Measurements from ENCODE around the gene TSPOAP1.
A peak's percentile ranks its signal among the peaks of the same experiment; 100 is the strongest.
"Not testable (repeated sequence)": the region's sequence is repeated elsewhere in the genome, so short reads cannot be mapped to it uniquely, and the experiment has no call there.

TSPOAP1 gene

GRCh38 chr17:58360296-58361063 is 31.9 kb upstream of the TSPOAP1 start:
- no peak for DNase-seq

GRCh38 chr17:58358408-58359172 is 30.0 kb upstream of the TSPOAP1 start:
- no peak for DNase-seq

GRCh38 chr17:58357312-58358297 is 29.0 kb upstream of the TSPOAP1 start:
- no peak for DNase-seq

GRCh38 chr17:58356231-58356630 is 27.6 kb upstream of the TSPOAP1 start:
- no peak for DNase-seq

- DNase-seq: no peak
Observed at GRCh38 chr17:58354541-58355216, 26.1 kb upstream of the TSPOAP1 start.

- no peak for DNase-seq
Observed at GRCh38 chr17:58353389-58353825, 24.8 kb upstream of the TSPOAP1 start.

GRCh38 chr17:58352596-58353388 is 24.2 kb upstream of the TSPOAP1 start:
- DNase-seq: no peak

- peak; percentile 85 for DNase-seq
Observed at GRCh38 chr17:58351831-58352595, 23.4 kb upstream of the TSPOAP1 start, which contains the start of gene SUPT4H1. TSS of gene SUPT4H1 (minus strand) at chr17:58352201. CDS start at chr17:58352135, 66 bp downstream.

- DNase-seq: no peak
Observed at GRCh38 chr17:58351182-58351581, 22.6 kb upstream of the TSPOAP1 start.

GRCh38 chr17:58348038-58348437 is 19.4 kb upstream of the TSPOAP1 start:
- no peak for DNase-seq

- DNase-seq: no peak
Observed at GRCh38 chr17:58345500-58345899, 16.9 kb upstream of the TSPOAP1 start.

- peak; percentile 52 for DNase-seq
Observed at GRCh38 chr17:58344791-58345157, 16.2 kb upstream of the TSPOAP1 start.

- peak; percentile 82 for DNase-seq
Observed at GRCh38 chr17:58344047-58344790, 15.6 kb upstream of the TSPOAP1 start.

- no peak for DNase-seq
Observed at GRCh38 chr17:58343131-58343530, 14.5 kb upstream of the TSPOAP1 start.

- DNase-seq: no peak
Observed at GRCh38 chr17:58341861-58342475, 13.4 kb upstream of the TSPOAP1 start.

GRCh38 chr17:58341136-58341860 is 12.7 kb upstream of the TSPOAP1 start:
- not testable (repeated sequence) for DNase-seq

GRCh38 chr17:58340405-58340876 is 11.8 kb upstream of the TSPOAP1 start:
- DNase-seq: no peak

- DNase-seq: no peak
Observed at GRCh38 chr17:58339755-58340404, 11.3 kb upstream of the TSPOAP1 start.

Data from activated CD4-positive, alpha-beta T cell treated with anti-CD3 and anti-CD28 coated beads for 1 hour (primary cell).